Hindlimb muscle (tissue), 1 donor: Measurements from ENCODE around the gene SIRPG. TPM values are rescaled to one million over a fixed set of nuclear protein-coding genes. Genes with fewer than 3 reads are reported as not detected.

Experiments
- DNase-seq: peaks from one replicate; pipeline ENCODE4 v3.0.0-alpha.2; 2013
- polyA plus RNA-seq: library from polyadenylated mRNA; unstranded; fragments of 120-200 nt; gene quantifications from one replicate; pipeline ENCODE4 v1.2.1, GENCODE V29; 2013; ENCODE audit not compliant: insufficient read length

Gene SIRPG
- polyA plus RNA-seq, 1 donor = not detected

GRCh38 chr20:1588533-1589460, 68.8 kb downstream of the SIRPG start:
- DNase-seq = no peak

- no peak for DNase-seq
Measured at GRCh38 chr20:1587781-1588532, 69.6 kb downstream of the SIRPG start.

GRCh38 chr20:1579488-1579887, 78.1 kb downstream of the SIRPG start:
- DNase-seq = no peak

Other genes with a start within 250 kb of the SIRPG start
- 75.3 TPM for gene NSFL1C, start 190.9 kb downstream of the SIRPG start, polyA plus RNA-seq
- gene SIRPB2, start 166.4 kb downstream of the SIRPG start, polyA plus RNA-seq = 1.9 TPM
- not detected for gene SIRPD, start 100.1 kb downstream of the SIRPG start, polyA plus RNA-seq
- gene SIRPB1, start 37.8 kb downstream of the SIRPG start, polyA plus RNA-seq = 0.71 TPM
- 41.6 TPM for gene SIRPA, start 237.6 kb upstream of the SIRPG start, polyA plus RNA-seq